ENCODE measurements around the gene TRIM17.
"Not testable (repeated sequence)": the region's sequence is repeated elsewhere in the genome, so short reads cannot be mapped to it uniquely, and the experiment has no call there.

TRIM17 gene

DNA sequence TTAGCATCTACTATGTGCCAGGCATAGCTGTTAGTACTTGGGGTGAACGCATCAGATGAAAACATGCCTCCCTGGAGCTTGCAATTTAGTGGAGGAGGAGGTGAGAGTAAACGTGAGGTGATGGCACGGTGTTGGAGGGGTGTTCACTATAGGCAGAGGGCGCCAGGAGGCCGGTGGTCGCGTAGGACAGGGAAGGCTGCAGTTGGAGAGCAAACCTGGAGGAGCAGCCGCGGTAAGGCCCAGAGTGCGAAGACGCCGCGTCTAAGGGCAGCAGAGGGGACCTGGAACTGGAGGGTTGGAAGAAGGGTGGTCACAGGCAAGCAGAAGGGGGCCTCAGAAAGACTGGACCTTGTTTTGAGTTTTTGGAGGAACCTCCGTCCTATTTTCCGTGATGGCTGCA, 30.2 kb upstream of the TRIM17 start:
- FAIRE-seq, result no peak

DNA sequence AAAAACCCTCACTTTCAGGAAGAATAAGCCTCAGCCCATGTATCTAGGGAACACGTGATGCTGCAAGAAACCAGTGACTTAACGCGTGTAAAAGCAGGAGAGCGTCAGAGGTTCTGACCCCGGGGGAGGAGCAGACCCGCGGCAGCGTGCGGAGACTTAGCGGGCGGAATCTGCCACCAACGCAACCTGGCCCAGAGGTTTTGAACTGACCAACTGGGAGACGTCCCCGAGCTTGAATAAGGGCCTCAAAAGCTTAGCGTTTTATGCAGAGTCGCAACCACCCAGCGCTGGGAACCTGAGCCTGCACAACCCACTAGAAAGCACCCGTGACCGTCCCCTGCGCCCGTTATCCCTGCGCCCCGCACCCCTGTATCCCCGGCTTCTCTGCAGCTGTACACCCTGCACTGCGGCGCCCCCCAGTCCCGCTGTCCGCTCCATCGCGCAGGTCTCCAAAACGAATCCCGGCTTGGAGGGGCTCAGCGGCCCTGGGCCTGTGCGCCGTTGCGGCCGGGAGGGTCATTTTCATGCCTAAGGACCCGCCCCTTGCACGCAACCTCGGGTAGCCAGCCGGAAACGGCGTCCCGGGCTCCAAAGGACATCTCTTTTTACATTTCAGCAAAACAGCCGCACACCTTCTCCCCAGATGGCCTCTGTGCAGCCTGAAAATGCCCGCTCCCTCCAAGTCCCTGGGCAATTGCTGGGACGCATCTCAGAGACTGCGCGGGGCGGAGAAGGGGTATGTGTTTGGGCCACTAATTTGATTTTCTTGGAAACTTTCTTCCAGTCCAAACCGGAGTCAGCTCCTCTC, 29.4 kb upstream of the TRIM17 start:
- FAIRE-seq, result no peak

DNA sequence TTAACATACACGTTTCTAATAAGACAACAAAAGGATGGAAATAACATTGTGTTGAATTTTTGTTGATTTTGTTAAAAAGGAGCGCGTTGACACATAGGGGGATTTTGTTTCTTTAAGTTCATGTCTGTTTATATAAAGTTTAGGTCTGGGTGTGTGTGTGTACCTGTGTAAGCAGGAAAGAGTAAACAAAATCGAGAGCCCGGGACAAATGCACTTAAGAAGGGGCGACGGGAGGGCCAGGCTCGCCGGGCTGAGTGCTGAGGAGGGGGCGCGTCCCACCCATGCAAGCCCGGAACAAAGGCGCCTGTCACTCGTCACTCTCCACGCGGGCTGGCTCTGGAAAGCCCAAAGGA, 28.8 kb upstream of the TRIM17 start:
- no peak for FAIRE-seq

GRCh38 chr1:228443395-228443794, 26.7 kb upstream of the TRIM17 start:
- FAIRE-seq, result no peak

GRCh38 chr1:228440761-228441500, 24.3 kb upstream of the TRIM17 start:
- FAIRE-seq, result no peak

- FAIRE-seq, result no peak
Measured at GRCh38 chr1:228438266-228438665, 21.6 kb upstream of the TRIM17 start.

DNA sequence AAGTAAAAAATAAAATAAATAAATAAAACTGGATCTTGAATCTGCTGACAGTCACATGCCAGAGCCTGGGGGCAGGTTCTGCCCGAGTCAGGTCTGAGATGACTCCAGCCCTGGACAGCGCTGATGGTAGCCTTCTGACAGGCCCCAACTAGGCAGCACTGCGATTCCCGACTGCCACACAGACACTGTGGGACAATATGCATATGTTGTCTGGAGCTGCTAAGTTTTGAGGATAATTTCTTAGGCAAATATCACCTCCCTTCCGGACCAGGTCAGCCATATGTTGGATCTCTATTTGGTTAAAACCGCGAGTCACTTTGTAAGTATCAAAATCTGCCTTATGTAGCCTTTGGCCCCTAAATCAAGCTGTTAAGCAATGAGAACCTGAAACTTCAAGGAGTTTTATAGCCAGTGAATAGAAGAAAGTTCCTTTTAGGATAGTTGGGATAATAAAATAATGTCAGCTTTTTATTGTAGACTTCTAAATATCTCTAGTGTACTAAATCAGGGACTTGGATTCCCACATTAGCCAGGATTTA, 20.8 kb upstream of the TRIM17 start:
- FAIRE-seq, result no peak

DNA sequence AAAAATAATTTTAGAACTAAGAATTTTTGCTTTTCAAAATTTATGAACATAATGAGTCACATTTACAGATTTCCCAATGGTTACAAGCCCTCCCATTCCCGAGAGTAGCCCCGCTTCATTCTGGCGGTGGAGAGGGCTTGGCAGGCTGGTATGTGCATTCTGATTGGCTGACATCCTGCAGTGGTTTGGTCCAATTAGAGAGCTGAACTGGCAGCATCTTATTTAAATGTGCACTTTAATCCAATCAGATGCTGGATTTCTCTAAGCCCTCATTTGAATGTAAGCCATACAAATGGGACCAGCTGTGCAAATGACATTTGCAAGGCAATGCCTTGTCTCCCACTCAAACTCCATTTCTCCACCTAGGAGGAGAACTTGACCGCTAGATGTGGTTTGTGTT, 18.0 kb upstream of the TRIM17 start:
- FAIRE-seq, result no peak

DNA sequence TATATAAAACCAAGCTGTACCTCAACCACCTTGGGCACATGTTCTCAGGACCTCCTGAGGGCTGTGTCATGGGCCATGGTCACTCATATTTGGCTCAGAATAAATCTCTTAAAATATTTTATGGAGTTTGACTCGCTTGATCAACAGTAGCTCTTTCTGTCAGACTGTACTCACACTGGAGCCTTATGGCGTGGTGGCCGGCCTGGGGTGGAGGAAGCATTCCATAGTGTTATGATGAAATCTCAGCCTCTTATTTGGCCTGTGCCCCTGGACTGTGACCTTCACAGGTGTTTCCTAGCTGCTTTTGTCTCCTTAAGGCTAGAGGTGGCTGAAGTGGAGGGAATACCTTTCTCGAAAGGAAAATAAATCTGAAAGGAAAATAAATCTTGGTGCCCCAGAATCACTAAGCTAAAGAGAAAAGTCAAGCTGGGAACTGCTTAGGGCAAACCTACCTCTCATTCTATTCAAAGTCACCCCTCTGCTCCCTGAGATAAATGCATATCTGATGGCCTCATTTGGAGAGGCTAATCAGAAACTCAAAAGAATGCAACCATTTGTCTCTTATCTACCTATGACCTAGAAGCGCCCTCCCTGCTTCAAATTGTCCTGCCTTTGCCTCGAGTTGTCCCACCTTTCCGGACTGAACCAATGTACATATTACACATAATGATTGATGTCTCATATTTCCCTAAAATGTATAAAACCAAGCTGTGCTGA, 16.8 kb upstream of the TRIM17 start:
- not testable (repeated sequence) for FAIRE-seq

DNA sequence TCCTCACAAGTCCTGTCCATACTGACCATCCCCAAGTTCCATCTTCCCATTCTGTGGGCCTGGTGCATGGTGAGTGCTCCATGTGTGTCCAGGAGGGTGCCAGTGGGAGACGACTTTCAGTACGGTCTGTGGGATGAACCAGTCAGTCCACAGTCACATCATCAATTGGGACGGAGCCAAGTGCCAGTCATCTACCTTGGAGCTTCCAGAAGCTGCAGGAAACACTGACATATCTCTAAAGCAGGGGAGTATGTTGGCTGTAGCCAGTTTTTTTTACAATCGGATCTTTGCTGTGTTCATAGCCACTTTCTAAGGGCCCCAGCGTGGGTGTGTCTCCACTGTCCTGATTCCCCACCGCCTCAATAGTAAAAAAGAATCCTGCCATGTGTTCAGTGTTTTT, 13.6 kb upstream of the TRIM17 start:
- no peak for FAIRE-seq

- no peak for FAIRE-seq
Measured at GRCh38 chr1:228429698-228430097, 13.0 kb upstream of the TRIM17 start.

DNA sequence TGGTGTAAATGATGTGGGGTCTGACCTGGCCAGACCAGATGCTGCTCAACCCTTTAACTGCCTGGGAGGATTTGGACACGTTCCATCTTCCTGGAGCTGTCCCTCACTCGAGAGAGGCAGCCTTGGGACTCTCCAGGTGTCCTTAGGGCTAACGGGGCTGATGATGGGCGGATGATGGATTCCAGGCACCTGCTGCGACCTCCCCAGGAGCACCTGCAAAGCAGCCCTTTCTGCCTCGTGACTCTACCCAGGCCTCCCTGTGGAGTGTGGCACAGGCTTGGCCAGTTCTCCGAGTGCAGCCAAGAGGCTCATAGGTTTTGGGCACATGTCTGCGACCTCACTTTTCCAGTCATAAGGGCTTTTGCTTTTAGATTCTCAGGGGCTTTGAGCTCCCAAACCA, 12.3 kb upstream of the TRIM17 start:
- FAIRE-seq, result no peak

DNA sequence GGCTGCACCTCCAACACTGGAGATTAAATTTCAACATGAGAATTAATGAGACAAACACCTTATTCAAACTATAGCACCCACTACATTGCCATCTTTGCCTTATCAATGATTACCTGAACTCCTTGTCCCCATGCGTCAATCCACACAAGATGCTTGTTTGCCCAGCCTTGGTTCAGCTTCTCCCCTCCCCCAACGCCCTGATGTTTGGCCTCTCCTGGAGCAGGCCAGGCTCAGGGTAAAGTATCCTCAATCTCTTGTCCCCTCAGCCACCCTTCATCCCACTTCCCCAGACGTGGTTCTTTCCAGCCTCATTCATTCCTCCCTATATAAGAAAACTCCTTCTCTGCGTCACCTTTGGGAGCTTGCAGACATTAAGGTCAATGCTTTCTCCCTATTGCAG, 11.8 kb upstream of the TRIM17 start:
- FAIRE-seq, result no peak

DNA sequence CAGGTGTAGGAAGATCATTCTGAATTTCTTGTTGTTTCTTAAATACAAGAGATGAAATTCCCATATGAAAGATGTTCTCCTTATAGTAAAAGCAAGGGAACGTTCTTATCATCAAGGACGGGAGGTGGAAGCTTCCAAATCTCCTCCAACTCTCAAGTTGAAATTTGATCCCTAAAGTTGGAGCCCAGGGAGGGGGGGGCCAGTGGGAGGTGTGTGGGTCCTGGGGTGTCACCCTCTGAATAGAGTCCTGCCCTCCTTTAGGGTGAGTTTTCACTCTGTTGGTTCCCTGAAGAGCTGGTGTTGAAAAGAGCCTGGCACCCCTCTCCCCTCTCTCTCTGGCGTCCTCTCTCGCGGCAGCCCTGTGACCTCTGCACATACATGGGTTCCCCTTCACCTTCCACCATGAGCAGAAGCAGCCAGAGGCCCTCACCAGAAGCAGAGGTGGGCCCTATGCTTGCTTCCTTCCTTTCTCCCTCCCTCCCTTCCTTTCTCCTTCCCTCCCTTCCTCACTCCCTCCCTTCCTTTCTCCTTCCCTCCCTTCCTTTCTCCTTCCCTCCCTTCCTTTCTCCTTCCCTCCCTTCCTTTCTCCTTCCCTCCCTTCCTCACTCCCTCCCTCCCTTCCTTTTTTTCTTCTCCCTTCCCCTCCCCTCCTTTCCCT, 10.0 kb upstream of the TRIM17 start:
- FAIRE-seq, result no peak

DNA sequence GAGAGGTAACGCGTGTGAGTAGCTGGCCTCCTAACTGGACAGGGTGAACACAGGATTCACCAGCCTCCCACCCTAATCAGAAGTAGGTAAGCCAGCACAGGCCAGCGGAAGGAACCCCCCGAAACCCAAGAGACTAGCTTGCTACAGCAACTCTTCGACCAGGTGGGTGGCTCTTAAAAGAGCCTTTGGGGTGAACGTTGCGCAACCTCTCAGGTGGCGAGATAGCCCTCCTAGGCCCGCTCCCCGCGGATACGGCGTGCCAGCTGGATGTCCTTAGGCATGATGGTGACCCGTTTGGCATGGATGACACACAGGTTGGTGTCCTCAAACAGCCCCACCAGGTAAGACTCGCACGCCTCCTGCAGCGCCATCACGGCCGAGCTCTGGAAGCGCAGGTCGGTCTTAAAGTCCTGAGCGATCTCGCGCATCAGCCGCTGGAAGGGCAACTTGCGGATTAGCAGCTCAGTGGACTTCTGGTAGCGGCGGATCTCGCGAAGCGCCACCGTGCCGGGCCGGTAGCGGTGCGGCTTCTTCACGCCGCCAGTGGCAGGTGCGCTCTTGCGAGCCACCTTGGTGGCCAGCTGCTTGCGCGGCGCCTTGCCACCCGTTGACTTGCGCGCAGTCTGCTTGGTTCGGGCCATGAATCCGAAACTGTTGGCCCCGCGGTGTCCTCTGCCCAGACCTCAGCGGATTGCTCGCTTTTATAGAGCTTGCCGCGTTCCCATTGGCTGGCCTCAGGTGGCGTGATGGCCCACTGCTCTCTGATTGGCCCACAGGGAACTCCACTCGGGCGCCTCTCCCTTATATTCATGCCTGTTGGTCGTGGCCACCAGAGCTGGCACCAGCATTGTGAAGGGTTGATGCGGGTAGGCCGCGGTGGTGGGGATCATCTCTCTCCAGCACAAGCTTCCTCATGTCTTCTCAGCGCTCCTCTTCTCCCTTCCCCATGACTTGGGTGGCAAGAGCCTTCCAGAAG, 8.3 kb upstream of the TRIM17 start:
- FAIRE-seq, result no peak

DNA sequence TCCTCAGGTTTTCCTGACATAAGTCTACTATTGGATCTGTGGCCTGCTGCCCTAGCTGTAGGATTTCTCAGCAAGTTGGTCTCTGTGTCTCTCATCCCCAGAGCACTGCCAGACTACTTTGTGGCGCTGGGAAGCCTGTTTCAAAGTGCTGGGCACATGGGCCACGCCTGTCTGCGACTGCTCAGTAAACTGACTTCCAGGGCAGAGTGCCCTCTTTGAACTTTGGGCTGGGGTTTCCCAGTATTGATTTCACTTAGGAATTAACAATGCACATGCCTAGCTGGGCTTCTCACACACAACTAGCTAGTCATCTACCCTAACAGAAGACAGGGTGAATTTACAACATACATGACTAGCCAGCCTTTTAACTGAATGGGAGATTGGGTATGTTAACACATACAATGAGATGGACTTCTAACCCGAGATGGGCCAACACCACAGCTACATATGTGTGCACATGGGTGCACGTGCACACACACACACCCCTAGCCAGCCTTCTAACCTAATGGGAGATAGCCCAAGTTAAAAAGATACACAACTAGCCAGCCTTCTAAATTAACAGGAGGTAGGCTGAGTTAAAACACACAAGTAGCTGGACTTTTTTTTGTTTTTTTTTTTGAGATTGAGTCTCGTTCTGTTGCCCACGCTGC, 6.9 kb upstream of the TRIM17 start:
- no peak for FAIRE-seq

GRCh38 chr1:228420968-228421826, 4.5 kb upstream of the TRIM17 start:
- no peak for FAIRE-seq

DNA sequence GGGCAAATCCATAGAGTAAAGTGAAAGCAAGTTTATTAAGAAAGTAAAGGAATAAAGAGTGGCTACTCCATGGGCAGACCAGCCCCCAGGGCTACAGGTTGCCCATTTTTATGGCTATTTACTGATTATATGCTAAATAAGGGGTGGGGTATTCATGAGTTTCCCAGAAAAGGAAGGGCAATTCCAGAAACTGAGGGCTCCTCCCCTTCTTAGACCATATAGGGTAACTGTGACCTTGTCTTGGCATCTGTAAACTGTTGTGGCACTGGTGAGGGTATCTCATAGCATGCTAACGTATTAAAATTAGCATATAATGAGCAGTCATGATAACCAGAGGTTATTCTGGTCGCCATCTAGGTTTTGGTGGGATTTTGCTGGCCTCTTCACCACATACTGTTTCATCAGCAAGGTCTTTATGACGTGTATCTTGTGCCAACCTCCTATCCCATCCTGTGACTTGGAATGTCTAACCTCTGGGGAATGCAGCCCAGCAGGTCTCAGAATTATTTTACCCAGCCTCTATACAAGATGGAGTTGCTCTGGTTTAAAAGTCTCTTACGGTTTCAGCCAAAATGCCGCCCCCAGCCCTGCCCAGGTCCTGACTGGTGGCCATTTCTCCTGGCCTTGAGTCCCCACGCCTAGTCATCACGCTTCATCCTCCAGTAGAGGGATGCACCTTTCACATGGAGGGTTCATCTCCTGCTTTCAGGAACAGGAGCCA, 982 bp upstream of the TRIM17 start:
- no peak for FAIRE-seq

- no peak for FAIRE-seq
Measured at GRCh38 chr1:228417061-228417460, 400 bp upstream of the TRIM17 start.

GRCh38 chr1:228415853-228416216, 826 bp downstream of the TRIM17 start:
- FAIRE-seq, result no peak

All from A204.1 (cell line).